GM13977 (cell line): Measurements from ENCODE around the gene CYP11A1.

ENCODE experiments used
- DNase-seq: peaks from one replicate; pipeline ENCODE4 v3.0.0; 2012; ENCODE audit warnings: low spot score
- in situ Hi-C: fragments of 300-500 bp; cut with MboI; formaldehyde crosslinking; loops from one replicate; pipeline ENCODE4 v1.12.0; 2022; ENCODE audit warnings: low sequenced_read_pairs, low pct_unique_long_range_greater_than_20kb, mixed read lengths, inconsistent platforms; ENCODE audit not compliant: unreplicated experiment
- TF ChIP-seq, protein P1 (sequence below): IDR thresholded peaks from 2 replicates; pipeline ENCODE4 v1.5.1; 2012; ENCODE audit warnings: mild to moderate bottlenecking, control low read depth; ENCODE audit not compliant: insufficient read depth; ENCODE audit errors: extremely low read depth, missing control alignments

Gene CYP11A1

DNA sequence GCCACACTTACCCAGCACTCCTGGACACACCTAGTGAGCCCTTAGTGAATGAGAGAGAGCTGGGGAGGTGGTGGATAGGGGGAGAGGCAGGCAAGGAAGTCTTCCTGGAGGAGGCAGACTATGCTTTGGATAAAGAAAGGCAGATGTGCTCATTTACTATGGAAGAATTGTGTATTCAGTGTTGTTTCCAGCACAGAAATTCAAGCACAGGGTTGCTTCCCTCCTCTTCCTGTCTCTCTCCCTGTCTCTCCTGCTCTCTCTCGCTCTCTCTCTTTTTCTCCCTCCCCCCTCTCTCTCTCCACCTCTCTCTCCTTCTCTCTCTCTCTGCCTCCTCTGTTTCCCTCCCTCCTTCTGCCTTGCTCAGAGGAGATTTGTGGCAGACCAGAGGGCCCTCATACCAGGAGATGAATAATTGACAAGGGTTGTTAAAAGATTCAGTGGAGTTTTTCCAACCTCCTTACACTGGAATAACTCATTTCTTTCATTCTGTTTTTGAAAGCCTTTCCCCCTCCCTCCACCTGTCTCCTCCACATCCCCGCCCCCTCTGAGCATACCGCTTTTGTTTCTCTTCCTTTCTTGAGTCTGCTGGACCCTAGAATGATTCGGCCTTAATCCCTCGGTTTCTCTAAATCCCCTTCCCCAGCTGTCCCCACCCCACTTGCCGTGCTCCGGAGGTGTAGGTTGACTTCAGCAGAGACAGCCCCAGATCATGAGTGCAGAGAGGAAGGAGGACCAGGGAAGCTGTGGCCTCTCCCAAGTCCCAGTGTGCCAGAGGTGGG, 65.7 kb downstream of the CYP11A1 start:
- TF ChIP-seq, protein P1, sequence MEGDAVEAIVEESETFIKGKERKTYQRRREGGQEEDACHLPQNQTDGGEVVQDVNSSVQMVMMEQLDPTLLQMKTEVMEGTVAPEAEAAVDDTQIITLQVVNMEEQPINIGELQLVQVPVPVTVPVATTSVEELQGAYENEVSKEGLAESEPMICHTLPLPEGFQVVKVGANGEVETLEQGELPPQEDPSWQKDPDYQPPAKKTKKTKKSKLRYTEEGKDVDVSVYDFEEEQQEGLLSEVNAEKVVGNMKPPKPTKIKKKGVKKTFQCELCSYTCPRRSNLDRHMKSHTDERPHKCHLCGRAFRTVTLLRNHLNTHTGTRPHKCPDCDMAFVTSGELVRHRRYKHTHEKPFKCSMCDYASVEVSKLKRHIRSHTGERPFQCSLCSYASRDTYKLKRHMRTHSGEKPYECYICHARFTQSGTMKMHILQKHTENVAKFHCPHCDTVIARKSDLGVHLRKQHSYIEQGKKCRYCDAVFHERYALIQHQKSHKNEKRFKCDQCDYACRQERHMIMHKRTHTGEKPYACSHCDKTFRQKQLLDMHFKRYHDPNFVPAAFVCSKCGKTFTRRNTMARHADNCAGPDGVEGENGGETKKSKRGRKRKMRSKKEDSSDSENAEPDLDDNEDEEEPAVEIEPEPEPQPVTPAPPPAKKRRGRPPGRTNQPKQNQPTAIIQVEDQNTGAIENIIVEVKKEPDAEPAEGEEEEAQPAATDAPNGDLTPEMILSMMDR = no peak
- DNase-seq = no peak
- in situ Hi-C loops = no loop called here

DNA sequence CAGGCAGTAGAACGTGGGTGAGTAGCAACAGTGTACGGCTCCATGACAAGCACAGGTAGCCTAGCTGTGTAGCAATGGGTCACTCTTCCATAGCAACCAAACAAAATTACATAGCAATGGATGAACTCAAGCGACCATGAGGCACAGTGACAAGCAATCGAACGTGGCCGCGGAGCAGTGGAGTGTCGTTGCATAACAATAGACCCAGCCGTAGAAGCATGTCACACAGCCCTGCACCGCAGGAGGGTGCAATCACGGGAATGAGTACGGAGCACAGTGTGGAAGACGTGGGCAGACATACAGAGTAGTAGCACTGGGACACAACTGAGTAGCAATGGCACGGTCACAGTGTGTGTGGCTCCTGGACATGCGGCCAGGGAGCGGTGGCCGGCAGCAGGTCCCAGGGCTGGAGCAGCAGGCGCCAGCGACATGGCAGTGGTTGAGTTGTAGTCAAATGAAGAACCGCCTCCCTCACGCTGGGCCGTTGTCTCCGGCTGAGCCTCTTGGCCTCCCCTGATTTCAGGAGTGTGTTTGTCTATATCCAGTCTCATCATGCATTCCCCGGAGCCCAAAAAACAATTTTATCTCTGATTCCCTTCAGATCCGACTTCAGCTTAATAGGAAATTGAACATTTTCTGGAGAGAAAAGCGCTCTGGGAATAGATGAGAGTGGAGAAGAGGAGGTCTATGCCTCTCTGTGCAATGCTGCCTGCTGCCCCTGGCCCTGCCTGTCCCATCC, 67.2 kb downstream of the CYP11A1 start:
- no peak for DNase-seq
- in situ Hi-C loops = no loop called here
- TF ChIP-seq, protein P1 = no peak

DNA sequence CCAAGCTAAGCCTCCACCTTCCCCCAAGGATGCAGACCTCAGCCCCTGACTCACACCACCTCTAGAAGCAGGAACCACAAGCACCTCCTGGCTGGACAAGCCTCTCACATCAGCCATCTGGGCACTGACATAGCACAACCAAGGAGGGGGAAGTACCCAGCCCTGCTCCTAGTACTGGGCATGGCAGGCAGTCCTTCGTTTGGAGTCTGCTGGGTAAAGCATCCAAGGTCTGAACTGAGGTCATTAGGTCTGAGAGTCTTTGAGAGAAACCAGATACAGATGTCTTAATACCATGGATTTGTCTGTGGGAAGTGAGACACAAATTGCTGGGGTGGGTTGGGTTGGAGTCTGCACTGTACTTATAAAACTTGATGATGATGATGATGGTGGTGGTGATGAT, 69.6 kb downstream of the CYP11A1 start:
- in situ Hi-C loops = no loop called here
- TF ChIP-seq, protein P1 = no peak
- DNase-seq = no peak

DNA sequence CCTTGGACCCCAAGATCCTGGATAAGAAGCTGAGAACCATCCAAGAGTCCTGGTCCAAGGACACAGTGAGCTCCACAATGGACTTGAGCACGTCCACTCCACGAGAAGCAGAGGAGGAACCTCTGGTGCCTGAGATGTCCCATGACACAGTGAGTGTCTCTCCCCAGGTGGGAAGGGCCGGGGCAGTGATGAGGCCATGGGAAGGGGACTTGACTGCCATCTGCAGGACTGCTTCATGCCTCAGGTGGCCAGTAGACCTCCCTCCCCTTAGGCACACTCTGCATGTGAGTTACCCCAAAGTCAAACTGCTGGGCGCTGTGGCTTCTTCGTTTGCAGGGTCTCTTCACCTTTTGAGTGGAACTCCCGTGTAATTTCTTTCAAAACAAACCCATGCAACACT, 71.6 kb downstream of the CYP11A1 start:
- DNase-seq = no peak
- TF ChIP-seq, protein P1 = no peak
- in situ Hi-C loops = no loop called here

DNA sequence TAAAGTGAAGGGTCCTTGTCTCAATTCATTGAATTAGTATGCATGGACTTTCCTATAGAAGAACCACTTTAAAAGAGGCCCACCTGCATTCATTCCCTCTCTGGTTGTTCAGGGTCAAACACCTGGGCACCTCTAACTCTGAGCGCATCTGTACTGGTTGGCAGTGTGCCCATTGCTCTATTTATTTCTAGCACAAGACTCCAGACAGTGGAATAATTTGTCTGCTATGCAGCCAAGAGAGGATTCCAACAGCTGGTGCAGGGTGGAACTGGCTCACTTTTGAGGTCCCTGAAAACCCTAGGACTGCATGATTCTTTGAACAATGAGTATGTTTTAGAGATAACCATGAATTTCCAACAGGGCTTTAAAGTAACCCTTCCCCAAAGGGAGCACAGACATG, 73.4 kb downstream of the CYP11A1 start:
- in situ Hi-C loops = no loop called here
- no peak for DNase-seq
- TF ChIP-seq, protein P1 = no peak

DNA sequence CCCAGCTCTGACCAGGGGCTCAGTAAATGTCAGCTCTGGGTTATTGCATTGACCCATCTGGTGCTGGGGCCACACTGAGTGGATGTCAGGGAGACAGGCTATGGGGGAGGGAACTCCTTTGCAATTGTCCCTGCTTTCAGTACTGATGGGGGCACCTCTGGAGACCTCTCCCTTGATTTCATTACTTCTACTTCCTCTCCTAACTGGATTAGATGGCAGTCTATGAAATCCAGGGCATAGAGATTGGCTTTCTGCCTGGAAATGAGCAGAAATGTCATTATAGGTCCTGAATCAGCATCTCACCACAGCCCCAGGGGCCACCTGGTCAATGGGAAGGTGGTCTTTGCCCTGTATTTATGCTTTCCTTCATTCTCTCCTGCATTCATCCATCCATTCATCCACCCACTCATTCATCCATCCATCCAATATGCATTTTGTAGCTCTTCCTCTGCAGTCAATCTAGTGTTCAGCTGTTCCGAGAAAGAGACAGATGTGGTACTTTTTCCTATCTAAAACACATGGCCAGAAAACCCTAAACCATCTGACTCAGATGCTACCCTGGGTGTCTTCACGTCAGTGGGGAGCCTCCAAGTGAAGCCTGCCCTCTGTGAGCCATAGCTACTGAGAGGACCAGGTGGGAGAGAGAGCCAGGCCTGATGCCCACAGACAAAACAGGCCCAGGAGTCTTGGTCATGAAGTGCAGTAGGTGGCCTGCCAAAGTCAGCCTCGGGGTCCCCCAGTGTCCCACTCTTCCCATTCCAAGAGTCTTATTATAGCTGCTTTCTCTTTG, 74.2 kb downstream of the CYP11A1 start:
- TF ChIP-seq, protein P1 = no peak
- no peak for DNase-seq
- in situ Hi-C loops = no loop called here
